HepG2 (cell line): Measurements from ENCODE around the gene ATP2C2. TPM values are rescaled to one million over a fixed set of nuclear protein-coding genes. Genes with fewer than 3 reads are reported as not detected.
A peak's percentile ranks its signal among the peaks of the same experiment; 100 is the strongest.

Source experiments
- ATAC-seq: fragments of 200-7000 bp; cut with Tn5 transposase; 3 replicates; pipeline ENCODE4 v1.9.1; 2020; ENCODE audit warnings: mild to moderate bottlenecking, moderate library complexity
- BruUV-seq: library from RNA; stranded (reverse); fragments of 400-500 nt; replicated peaks from 2 replicates; lab custom pipeline; 2021; lab: Mats Ljungman, UMichigan
- CTCF ChIA-PET: fragments of 300-600 bp; formaldehyde crosslinking; extraction: SDS; loops from one replicate; lab custom pipeline; 2021; ENCODE audit warnings: low total read pairs, inconsistent platforms, low intra/inter-chr PET ratio; lab: Yijun Ruan, JAX
- POLR2A ChIA-PET: fragments of 350-600 bp; sonication (Branson Sonifier 250); formaldehyde crosslinking; loops from one replicate; lab custom pipeline; 2020; ENCODE audit warnings: antibody characterized with exemption, inconsistent platforms; lab: Yijun Ruan, JAX
- DNase-seq: peaks from one replicate; pipeline ENCODE4 v3.0.0-alpha.2; 2015; ENCODE audit warnings: low spot score
- FAIRE-seq: peaks from 3 replicates; lab custom pipeline; 2011; peaks lifted over from hg19 to GRCh38; lab: Jason Lieb, UNC
- H2AFZ ChIP-seq: one replicate; pipeline ENCODE4 v1.6.1; 2011; ENCODE audit warnings: low read length, inconsistent platforms
- H3K27ac ChIP-seq: fragments of 300-600 bp; 3 replicates; pipeline ENCODE4 v1.8.0; 2011; ENCODE audit warnings: mixed run types, mild to moderate bottlenecking, mixed read lengths, low read length, inconsistent platforms; ENCODE audit not compliant: insufficient read depth; ENCODE audit errors: extremely low read length
- H3K27me3 ChIP-seq, 2 experiments: fragments of 200-600 bp in 1 of 2; 2 replicates in 1 of 2; 3 replicates in 1 of 2; pipeline versions ENCODE4 v1.6.0 to v1.8.0; 2011; ENCODE audit warnings: low read length in 2 of 2, mild to moderate bottlenecking in 2 of 2, moderate library complexity in 2 of 2, inconsistent platforms in 1 of 2; ENCODE audit not compliant: insufficient read depth in 2 of 2, control insufficient read depth in 1 of 2
- H3K36me3 ChIP-seq, 2 experiments: fragments of 200-600 bp in 1 of 2; replicated peaks in 1 of 2; 2 replicates in 1 of 2; 3 replicates in 1 of 2; pipeline versions ENCODE4 v1.5.1 to v1.8.0; 2011; ENCODE audit warnings: low read length in 2 of 2, inconsistent platforms in 1 of 2; ENCODE audit not compliant: insufficient read depth in 2 of 2, control insufficient read depth in 1 of 2
- H3K4me1 ChIP-seq: 2 replicates; pipeline ENCODE4 v1.5.1; 2012; ENCODE audit warnings: low read length, inconsistent platforms; ENCODE audit not compliant: insufficient read depth
- H3K4me2 ChIP-seq: 2 replicates; pipeline ENCODE4 v1.6.0; 2011; ENCODE audit warnings: low read depth, low read length, inconsistent platforms
- H3K4me3 ChIP-seq, 3 experiments: fragments of 200-600 bp in 1 of 3; sonication (generic), shearing (Covaris generic) in 1 of 3; replicated peaks in 1 of 3; 2 replicates each; pipeline ENCODE4 v1.5.1; 2011 to 2016; ENCODE audit warnings: low read length in 3 of 3, inconsistent platforms in 2 of 3, low read depth in 2 of 3, mild to moderate bottlenecking in 2 of 3, control low read depth in 1 of 3, mixed read lengths in 1 of 3; ENCODE audit not compliant: insufficient read depth in 1 of 3
- H3K79me2 ChIP-seq: one replicate; pipeline ENCODE4 v1.6.1; 2011; ENCODE audit warnings: low read length, inconsistent platforms; ENCODE audit not compliant: insufficient read depth
- H3K9ac ChIP-seq: 2 replicates; pipeline ENCODE4 v1.6.0; 2011; ENCODE audit warnings: mild to moderate bottlenecking, low read depth, low read length, inconsistent platforms; ENCODE audit not compliant: insufficient read depth
- H3K9me3 ChIP-seq: 2 replicates; pipeline ENCODE4 v1.5.1; 2012; ENCODE audit warnings: mild to moderate bottlenecking, low read length
- H4K20me1 ChIP-seq: 2 replicates; pipeline ENCODE4 v1.6.0; 2011; ENCODE audit warnings: inconsistent platforms, mild to moderate bottlenecking, low read length, moderate library complexity; ENCODE audit not compliant: insufficient read depth
- CENPT ChIP-seq: sonication (generic); formaldehyde crosslinking; IDR thresholded peaks from 2 replicates; pipeline ENCODE4 v1.8.0; 2022; ENCODE audit warnings: low read depth, mild to moderate bottlenecking, moderate library complexity, missing genetic modification reagents
- ELF4 ChIP-seq: sonication (generic); formaldehyde crosslinking; IDR thresholded peaks from 2 replicates; pipeline ENCODE4 v1.5.0; 2020; ENCODE audit warnings: missing genetic modification reagents, mild to moderate bottlenecking, moderate library complexity, borderline replicate concordance
- IRF2 ChIP-seq: IDR thresholded peaks from 2 replicates; pipeline ENCODE4 v1.6.1; 2018; ENCODE audit warnings: missing genetic modification reagents, missing compliant biosample characterization
- KDM1A ChIP-seq: IDR thresholded peaks from 2 replicates; pipeline ENCODE4 v1.6.1; 2016; ENCODE audit warnings: missing compliant biosample characterization
- KDM6A ChIP-seq: IDR thresholded peaks from 2 replicates; pipeline ENCODE4 v1.6.1; 2016; ENCODE audit warnings: low read depth
- MATR3 ChIP-seq: sonication (generic); formaldehyde crosslinking; IDR thresholded peaks from 2 replicates; pipeline ENCODE4 v1.4.0; 2020; ENCODE audit warnings: missing genetic modification reagents
- MZF1 ChIP-seq: sonication (generic); formaldehyde crosslinking; IDR thresholded peaks from 2 replicates; pipeline ENCODE4 v1.8.1; 2023; ENCODE audit warnings: mild to moderate bottlenecking, missing genetic modification reagents, borderline replicate concordance
- NR2F2 ChIP-seq: IDR thresholded peaks from 2 replicates; pipeline ENCODE4 v1.6.1; 2012; ENCODE audit warnings: low read depth, inconsistent platforms, borderline replicate concordance
- PRPF4 ChIP-seq: fragments of 200-400 bp; formaldehyde crosslinking; IDR thresholded peaks from 2 replicates; pipeline ENCODE4 v1.6.1; 2016; ENCODE audit warnings: low read length, low read depth; ENCODE audit not compliant: poor library complexity, severe bottlenecking
- RARA ChIP-seq: IDR thresholded peaks from 2 replicates; pipeline ENCODE4 v1.6.1; 2016; ENCODE audit warnings: missing genetic modification reagents, missing compliant biosample characterization
- STAT6 ChIP-seq: sonication (generic); formaldehyde crosslinking; IDR thresholded peaks from 2 replicates; pipeline ENCODE4 v1.4.0; 2020; ENCODE audit warnings: missing genetic modification reagents, mild to moderate bottlenecking, borderline replicate concordance
- TBP ChIP-seq: sonication (generic); formaldehyde crosslinking; IDR thresholded peaks from 2 replicates; pipeline ENCODE4 v1.5.0; 2020; ENCODE audit warnings: missing genetic modification reagents
- TSC22D2 ChIP-seq: sonication (generic); formaldehyde crosslinking; IDR thresholded peaks from 2 replicates; pipeline ENCODE4 v1.5.1; 2020; ENCODE audit warnings: missing genetic modification reagents, mild to moderate bottlenecking, borderline replicate concordance
- ZNF143 ChIP-seq: sonication (generic); formaldehyde crosslinking; IDR thresholded peaks from 2 replicates; pipeline ENCODE4 v1.4.0; 2020; ENCODE audit warnings: missing genetic modification reagents
- ZNF501 ChIP-seq: sonication (generic); formaldehyde crosslinking; IDR thresholded peaks from 2 replicates; pipeline ENCODE4 v1.5.1; 2020; ENCODE audit warnings: mild to moderate bottlenecking, moderate library complexity, missing genetic modification reagents
- ZNF567 ChIP-seq: sonication (generic); formaldehyde crosslinking; IDR thresholded peaks from 2 replicates; pipeline ENCODE4 v1.8.1; 2023; ENCODE audit warnings: mild to moderate bottlenecking, missing genetic modification reagents, borderline replicate concordance
- ZNF761 ChIP-seq: sonication (generic); formaldehyde crosslinking; conservative IDR thresholded peaks from 2 replicates; pipeline ENCODE4 v1.4.0; 2020; ENCODE audit warnings: mild to moderate bottlenecking, missing genetic modification reagents
- WGBS: methylation state at CpG from one replicate; pipeline ENCODE4 v1.1.6; 2017; ENCODE audit warnings: low lambda C conversion rate; 5-methylcytosine and 5-hydroxymethylcytosine counted together
- in situ Hi-C: cut with HindIII; loops from 2 replicates; pipeline ENCODE4 v1.10.0; 2017; ENCODE audit warnings: low pct_unique_long_range_greater_than_20kb; ENCODE audit not compliant: extremely low pct_ligation_motif_present
- intact Hi-C: fragments of 100-400 bp; cut with micrococcal nuclease; formaldehyde crosslinking; loops from one replicate; pipeline ENCODE4 v1.10.0; 2022; ENCODE audit not compliant: unreplicated experiment
- polyA plus RNA-seq, 8 experiments: library from polyadenylated mRNA; depleted of rRNA in 3 of 8; stranded (reverse) in 7 of 8; unstranded in 1 of 8; fragments of >200 nt; fragmentation: Illumina TruSeq in 4 of 8; extraction: Trizol in 4 of 8; gene quantifications; 2 replicates each; pipeline versions ENCODE4 v1.2.1 to v1.2.3, GENCODE V29; 2011 to 2016; ENCODE audit warnings: low read depth in 4 of 8, missing spikeins in 1 of 8, mixed read lengths in 1 of 8; ENCODE audit not compliant: insufficient read depth in 1 of 8
- total RNA-seq, 5 experiments: library from RNA; depleted of rRNA; stranded (reverse); fragments of >200 nt; fragmentation: Illumina TruSeq; extraction: Trizol; gene quantifications; 2 replicates each; pipeline ENCODE4 v1.2.3, GENCODE V29; 2016; ENCODE audit warnings: low read depth in 1 of 5
- TF ChIP-seq, protein P1 (sequence below): sonication (generic); formaldehyde crosslinking; conservative IDR thresholded peaks from 2 replicates; pipeline ENCODE4 v1.4.0; 2020; ENCODE audit warnings: mild to moderate bottlenecking, missing genetic modification reagents, moderate library complexity

The ATP2C2 gene
- total and polyA plus RNA-seq, 2 of the 13 experiments (the other 11 are each of a cell fraction or from before 2014, with no cell fraction given) = 0.07 TPM; not detected in 1

DNA sequence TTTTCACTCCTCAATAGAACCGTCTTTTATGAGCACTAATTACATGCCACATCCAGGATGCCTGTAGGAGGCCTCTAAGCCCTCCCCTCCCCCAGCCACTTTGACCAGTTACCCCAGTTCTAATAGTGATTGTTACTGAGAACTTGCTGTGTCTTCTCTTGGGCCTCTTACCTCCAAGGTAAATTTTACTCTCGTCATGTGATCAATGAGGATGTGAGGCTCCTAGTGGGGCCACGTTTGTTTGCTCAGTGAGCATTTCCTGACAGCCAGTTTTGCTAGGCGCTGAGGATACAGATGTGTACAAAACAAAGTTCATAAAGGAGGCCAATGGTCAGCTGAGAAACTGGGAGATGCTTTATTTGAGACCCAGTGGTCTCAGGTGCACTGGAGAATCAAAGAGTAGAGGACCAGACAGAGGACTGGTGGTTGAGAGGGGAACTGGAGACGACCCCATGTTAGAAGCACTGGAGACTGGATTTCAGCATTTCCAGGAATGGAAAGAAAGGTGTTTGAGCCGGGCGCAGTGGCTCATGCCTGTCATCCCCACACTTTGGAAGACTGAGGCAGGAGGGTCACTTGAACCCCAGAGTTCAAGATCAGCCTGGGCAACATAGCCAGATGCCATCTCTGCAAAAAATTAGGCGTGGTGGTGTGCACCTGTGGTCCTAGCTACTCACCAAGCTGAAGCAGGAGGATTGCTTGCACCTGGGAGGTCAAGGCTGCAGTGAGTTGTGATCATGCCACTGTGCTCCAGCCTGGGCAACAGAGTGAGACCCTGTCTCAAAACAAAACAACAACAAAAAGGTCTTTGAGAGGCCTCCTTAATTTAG, 2.6 kb downstream of the ATP2C2 start:
- WGBS = 14% methylated on average over 8 of the region's 8 CpGs
- H3K4me2 ChIP-seq = 0 out of 2 replicates have a peak overlapping the region, but pooled peaks have one; percentile 15
- peaks cover 0 to 50% of the 10 kb centered on the region in 2 experiments; a peak in 4 of 5 replicates for H3K27me3 ChIP-seq
- no peaks in the 10 kb centered on the region for H3K79me2 ChIP-seq
- intact Hi-C loops = no loop called here
- no TSS peak for BruUV-seq
- H2AFZ ChIP-seq = no peak overlapping the region
- no peak overlapping the region for H3K27ac ChIP-seq
- POLR2A ChIA-PET = no interaction called here
- H3K4me3 ChIP-seq = no peak overlapping the region
- no peak for DNase-seq
- no peaks in the 10 kb centered on the region for H4K20me1 ChIP-seq
- H3K36me3 ChIP-seq = no peaks in the 10 kb centered on the region
- H3K4me1 ChIP-seq = peaks cover 17% of the 10 kb centered on the region
- in situ Hi-C loops = no loop called here
- ATAC-seq = peak; percentile 25; the same call in 1 of the 3 replicates
- CTCF ChIA-PET = no interaction called here
- no peak overlapping the region for H3K9ac ChIP-seq
- FAIRE-seq = no peak
- H3K9me3 ChIP-seq = no peaks in the 10 kb centered on the region
- TF ChIP-seq TBP (CRISPR knock-in tag) (no peak), PRPF4 (no peak), KDM6A (CRISPR knock-in tag) (0 out of 2 replicates have a peak, but pooled peaks have one; percentile 37), MATR3 (no peak), TSC22D2 (CRISPR knock-in tag) (no peak), ZNF501 (0 out of 2 replicates have a peak, but pooled peaks have one; percentile 19), IRF2 (CRISPR knock-in tag) (peak; percentile 44; the same call in 1 of the 2 replicates), ELF4 (CRISPR knock-in tag) (no peak), ZNF143 (CRISPR knock-in tag) (no peak), KDM1A (CRISPR knock-in tag) (no peak), ZNF567 (CRISPR knock-in tag) (no peak), STAT6 (CRISPR knock-in tag) (no peak), RARA (CRISPR knock-in tag) (peak; percentile 26; the same call in 1 of the 2 replicates), ZNF761 (CRISPR knock-in tag) (no peak), NR2F2 (no peak), MZF1 (no peak), CENPT (CRISPR knock-in tag) (no peak)
- TF ChIP-seq, protein P1, sequence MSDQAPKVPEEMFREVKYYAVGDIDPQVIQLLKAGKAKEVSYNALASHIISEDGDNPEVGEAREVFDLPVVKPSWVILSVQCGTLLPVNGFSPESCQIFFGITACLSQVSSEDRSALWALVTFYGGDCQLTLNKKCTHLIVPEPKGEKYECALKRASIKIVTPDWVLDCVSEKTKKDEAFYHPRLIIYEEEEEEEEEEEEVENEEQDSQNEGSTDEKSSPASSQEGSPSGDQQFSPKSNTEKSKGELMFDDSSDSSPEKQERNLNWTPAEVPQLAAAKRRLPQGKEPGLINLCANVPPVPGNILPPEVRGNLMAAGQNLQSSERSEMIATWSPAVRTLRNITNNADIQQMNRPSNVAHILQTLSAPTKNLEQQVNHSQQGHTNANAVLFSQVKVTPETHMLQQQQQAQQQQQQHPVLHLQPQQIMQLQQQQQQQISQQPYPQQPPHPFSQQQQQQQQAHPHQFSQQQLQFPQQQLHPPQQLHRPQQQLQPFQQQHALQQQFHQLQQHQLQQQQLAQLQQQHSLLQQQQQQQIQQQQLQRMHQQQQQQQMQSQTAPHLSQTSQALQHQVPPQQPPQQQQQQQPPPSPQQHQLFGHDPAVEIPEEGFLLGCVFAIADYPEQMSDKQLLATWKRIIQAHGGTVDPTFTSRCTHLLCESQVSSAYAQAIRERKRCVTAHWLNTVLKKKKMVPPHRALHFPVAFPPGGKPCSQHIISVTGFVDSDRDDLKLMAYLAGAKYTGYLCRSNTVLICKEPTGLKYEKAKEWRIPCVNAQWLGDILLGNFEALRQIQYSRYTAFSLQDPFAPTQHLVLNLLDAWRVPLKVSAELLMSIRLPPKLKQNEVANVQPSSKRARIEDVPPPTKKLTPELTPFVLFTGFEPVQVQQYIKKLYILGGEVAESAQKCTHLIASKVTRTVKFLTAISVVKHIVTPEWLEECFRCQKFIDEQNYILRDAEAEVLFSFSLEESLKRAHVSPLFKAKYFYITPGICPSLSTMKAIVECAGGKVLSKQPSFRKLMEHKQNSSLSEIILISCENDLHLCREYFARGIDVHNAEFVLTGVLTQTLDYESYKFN (CRISPR knock-in tag) = 0 out of 2 replicates have a peak, but pooled peaks have one; percentile 35
